ENCODE results near the gene CYP4F3. TPM values are rescaled to one million over a fixed set of nuclear protein-coding genes. Genes with fewer than 3 reads are reported as not detected.
A peak's percentile ranks its signal among the peaks of the same experiment; 100 is the strongest.

Gene CYP4F3
- total RNA-seq, 1 experiment from 2014 or later, result 57.6 TPM

DNA sequence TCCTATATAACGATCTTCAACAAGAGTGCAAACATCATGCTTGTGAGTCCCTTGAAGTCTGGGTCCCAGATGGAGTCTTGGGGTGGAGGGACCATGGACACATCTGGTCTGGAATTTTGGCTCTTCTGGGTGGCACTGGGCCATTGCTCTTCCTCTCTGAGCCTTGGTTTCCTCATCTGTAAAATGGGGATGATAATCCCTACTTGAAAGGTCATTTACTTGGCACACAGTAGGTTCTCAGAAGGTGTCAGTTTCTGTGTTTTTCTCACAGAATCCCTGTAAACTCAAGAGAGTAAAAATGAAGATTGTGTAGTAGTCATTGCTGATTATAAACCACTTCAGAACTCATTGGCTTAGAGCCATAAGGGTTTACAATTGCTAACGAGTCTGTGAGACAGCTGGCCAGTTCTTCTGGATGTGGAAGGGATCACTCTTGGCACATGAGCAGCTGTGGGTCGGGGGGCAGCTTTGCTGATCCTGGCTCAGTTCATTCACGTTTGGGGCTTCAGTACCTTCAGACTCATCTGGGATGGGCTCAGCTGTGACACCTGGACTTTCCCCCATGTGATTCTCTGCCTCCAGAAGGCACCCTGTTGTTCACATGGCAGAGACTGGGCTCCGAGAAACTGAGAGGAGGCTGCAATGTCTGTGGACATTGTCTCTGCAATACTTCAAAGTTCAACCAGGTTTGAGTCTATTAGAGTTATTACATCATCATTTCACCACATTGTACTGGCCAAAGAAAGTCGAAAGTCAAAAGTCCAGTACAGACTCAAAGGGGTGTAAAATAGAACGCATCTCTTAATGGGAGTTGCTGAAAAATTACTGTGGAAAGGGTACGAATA, 40.0 kb downstream of the CYP4F3 start:
- no TSS peak for BruUV-seq (replicated peaks)
- CTCF ChIA-PET, result no interaction called here
- no peak overlapping the region for H3K27ac ChIP-seq

GRCh38 chr19:15683411-15683810, 42.7 kb downstream of the CYP4F3 start:
- ChIA-PET POLR2A (ENCODE audit: unreplicated experiment) (no interaction called here), CTCF (no interaction called here)
- H3K9me2 ChIP-seq (ENCODE audit: insufficient read depth), result no peaks in the 10 kb centered on the region
- no peak overlapping the region for H3K27ac ChIP-seq
- DNase-seq, result no peak
- H3K36me3 ChIP-seq (ENCODE audit: low read depth), result no peaks in the 10 kb centered on the region
- BruUV-seq (replicated peaks), result no TSS peak
- TF ChIP-seq, protein P1, sequence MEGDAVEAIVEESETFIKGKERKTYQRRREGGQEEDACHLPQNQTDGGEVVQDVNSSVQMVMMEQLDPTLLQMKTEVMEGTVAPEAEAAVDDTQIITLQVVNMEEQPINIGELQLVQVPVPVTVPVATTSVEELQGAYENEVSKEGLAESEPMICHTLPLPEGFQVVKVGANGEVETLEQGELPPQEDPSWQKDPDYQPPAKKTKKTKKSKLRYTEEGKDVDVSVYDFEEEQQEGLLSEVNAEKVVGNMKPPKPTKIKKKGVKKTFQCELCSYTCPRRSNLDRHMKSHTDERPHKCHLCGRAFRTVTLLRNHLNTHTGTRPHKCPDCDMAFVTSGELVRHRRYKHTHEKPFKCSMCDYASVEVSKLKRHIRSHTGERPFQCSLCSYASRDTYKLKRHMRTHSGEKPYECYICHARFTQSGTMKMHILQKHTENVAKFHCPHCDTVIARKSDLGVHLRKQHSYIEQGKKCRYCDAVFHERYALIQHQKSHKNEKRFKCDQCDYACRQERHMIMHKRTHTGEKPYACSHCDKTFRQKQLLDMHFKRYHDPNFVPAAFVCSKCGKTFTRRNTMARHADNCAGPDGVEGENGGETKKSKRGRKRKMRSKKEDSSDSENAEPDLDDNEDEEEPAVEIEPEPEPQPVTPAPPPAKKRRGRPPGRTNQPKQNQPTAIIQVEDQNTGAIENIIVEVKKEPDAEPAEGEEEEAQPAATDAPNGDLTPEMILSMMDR (conservative IDR thresholded peaks at IDR 0.05), result no peak
- no peak overlapping the region for H3K4me2 ChIP-seq
- H3K9me3 ChIP-seq (ENCODE audit: insufficient read depth, low read depth), result no peaks in the 10 kb centered on the region
- no peaks in the 10 kb centered on the region for H4K20me1 ChIP-seq (ENCODE audit: insufficient read depth)
- H3K4me1 ChIP-seq (replicated peaks; ENCODE audit: insufficient read depth), result no peaks in the 10 kb centered on the region
- H2AFZ ChIP-seq, result no peak overlapping the region
- intact Hi-C loops (cut with micrococcal nuclease; ENCODE audit: unreplicated experiment), result no loop called here
- H3K27me3 ChIP-seq (ENCODE audit: insufficient read depth, low read depth), result no peaks in the 10 kb centered on the region
- H3K79me2 ChIP-seq (ENCODE audit: low read depth), result no peaks in the 10 kb centered on the region
- no peak overlapping the region for H3K4me3 ChIP-seq
- H3F3A ChIP-seq (ENCODE audit: insufficient read depth, low read depth), result no peaks in the 10 kb centered on the region

More for the DNA sequence above, 40.0 kb downstream of the CYP4F3 start:
- no peaks in the 10 kb centered on the region for H3K9me3 ChIP-seq (ENCODE audit: insufficient read depth, low read depth)
- H3K4me3 ChIP-seq, result no peak overlapping the region
- H3K27me3 ChIP-seq (ENCODE audit: insufficient read depth, low read depth), result no peaks in the 10 kb centered on the region
- no peaks in the 10 kb centered on the region for H3F3A ChIP-seq (ENCODE audit: insufficient read depth, low read depth)
- no peaks in the 10 kb centered on the region for H3K9me2 ChIP-seq (ENCODE audit: insufficient read depth)
- H3K4me2 ChIP-seq, result no peak overlapping the region
- H3K36me3 ChIP-seq (ENCODE audit: low read depth), result no peaks in the 10 kb centered on the region
- POLR2A ChIA-PET (ENCODE audit: unreplicated experiment), result no interaction called here
- TF ChIP-seq EZH2 (IDR thresholded peaks at IDR 0.05; ENCODE audit: low read depth), result no peak
- TF ChIP-seq, protein P1 (conservative IDR thresholded peaks at IDR 0.05), result no peak
- no peaks in the 10 kb centered on the region for H4K20me1 ChIP-seq (ENCODE audit: insufficient read depth)
- H3K4me1 ChIP-seq (replicated peaks; ENCODE audit: insufficient read depth), result no peaks in the 10 kb centered on the region
- H3K79me2 ChIP-seq (ENCODE audit: low read depth), result no peaks in the 10 kb centered on the region
- intact Hi-C loops (cut with micrococcal nuclease; ENCODE audit: unreplicated experiment), result no loop called here
- DNase-seq, result no peak
- H2AFZ ChIP-seq, result no peak overlapping the region

DNA sequence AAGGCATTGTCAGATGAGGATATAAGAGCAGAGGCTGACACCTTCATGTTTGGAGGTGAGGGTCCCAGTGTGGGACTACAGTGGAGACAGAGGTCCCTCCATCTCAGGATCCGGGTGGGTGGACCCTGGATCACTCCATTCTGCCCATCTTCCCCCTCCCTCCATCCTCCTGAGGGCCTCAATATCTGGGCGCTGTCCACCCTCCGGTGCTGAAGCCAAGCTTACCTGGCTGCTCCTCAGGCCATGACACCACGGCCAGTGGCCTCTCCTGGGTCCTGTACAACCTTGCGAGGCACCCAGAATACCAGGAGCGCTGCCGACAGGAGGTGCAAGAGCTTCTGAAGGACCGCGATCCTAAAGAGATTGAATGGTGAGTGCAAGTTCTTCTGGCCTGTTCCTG, 44.1 kb downstream of the CYP4F3 start:
- DNase-seq, result peak in 1 of 2 experiments; percentile 16
- H3K4me3 ChIP-seq, result no peak overlapping the region
- H3K4me1 ChIP-seq (replicated peaks; ENCODE audit: insufficient read depth), result no peaks in the 10 kb centered on the region
- H3K27ac ChIP-seq, result no peak overlapping the region
- H3K27me3 ChIP-seq (ENCODE audit: insufficient read depth, low read depth), result no peaks in the 10 kb centered on the region
- H3K36me3 ChIP-seq (ENCODE audit: low read depth), result no peaks in the 10 kb centered on the region
- intact Hi-C loops (cut with micrococcal nuclease; ENCODE audit: unreplicated experiment), result no loop called here
- no peak overlapping the region for H3K4me2 ChIP-seq
- H4K20me1 ChIP-seq (ENCODE audit: insufficient read depth), result no peaks in the 10 kb centered on the region
- H3K79me2 ChIP-seq (ENCODE audit: low read depth), result no peaks in the 10 kb centered on the region
- H2AFZ ChIP-seq, result no peak overlapping the region
- ChIA-PET CTCF (no interaction called here), POLR2A (ENCODE audit: unreplicated experiment) (no interaction called here)
- no TSS peak for BruUV-seq (replicated peaks)
- TF ChIP-seq, protein P1 (conservative IDR thresholded peaks at IDR 0.05), result no peak
- TF ChIP-seq EZH2 (IDR thresholded peaks at IDR 0.05; ENCODE audit: low read depth), result no peak
- no peaks in the 10 kb centered on the region for H3K9me3 ChIP-seq (ENCODE audit: insufficient read depth, low read depth)
- no peaks in the 10 kb centered on the region for H3K9me2 ChIP-seq (ENCODE audit: insufficient read depth)
- no peaks in the 10 kb centered on the region for H3F3A ChIP-seq (ENCODE audit: insufficient read depth, low read depth)

Data from PC-9 (cell line).